ENCODE measurements around the gene PGPEP1.

DNA sequence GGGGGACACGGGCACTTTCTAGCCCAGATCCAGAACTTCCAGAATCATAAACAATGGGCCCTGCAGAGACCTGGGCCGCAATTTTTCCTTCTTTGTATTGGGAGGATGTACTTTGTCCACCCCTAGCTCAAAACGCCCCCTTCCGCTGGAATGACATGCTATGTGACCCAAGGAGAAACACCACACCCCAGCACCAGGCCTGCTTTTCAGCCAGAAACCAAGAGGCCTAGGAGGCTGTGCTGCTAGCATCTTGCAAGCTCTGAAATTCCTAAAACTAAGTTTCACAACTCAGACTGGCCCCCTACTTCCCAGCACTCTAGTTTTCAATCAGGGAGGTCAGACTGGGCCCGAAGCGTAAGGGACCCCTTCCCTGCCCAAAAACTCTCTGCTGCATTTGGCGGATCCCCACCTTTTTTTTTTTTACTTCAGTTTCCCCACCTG lies 18.1 kb upstream of the PGPEP1 start:
- TF ChIP-seq, protein P1, sequence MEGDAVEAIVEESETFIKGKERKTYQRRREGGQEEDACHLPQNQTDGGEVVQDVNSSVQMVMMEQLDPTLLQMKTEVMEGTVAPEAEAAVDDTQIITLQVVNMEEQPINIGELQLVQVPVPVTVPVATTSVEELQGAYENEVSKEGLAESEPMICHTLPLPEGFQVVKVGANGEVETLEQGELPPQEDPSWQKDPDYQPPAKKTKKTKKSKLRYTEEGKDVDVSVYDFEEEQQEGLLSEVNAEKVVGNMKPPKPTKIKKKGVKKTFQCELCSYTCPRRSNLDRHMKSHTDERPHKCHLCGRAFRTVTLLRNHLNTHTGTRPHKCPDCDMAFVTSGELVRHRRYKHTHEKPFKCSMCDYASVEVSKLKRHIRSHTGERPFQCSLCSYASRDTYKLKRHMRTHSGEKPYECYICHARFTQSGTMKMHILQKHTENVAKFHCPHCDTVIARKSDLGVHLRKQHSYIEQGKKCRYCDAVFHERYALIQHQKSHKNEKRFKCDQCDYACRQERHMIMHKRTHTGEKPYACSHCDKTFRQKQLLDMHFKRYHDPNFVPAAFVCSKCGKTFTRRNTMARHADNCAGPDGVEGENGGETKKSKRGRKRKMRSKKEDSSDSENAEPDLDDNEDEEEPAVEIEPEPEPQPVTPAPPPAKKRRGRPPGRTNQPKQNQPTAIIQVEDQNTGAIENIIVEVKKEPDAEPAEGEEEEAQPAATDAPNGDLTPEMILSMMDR (IDR thresholded peaks at IDR 0.05 in 8 of 11, conservative IDR thresholded peaks at IDR 0.05 in 3 of 11) = peak in 1 of 11 experiments; percentile 17
- no peak for TF ChIP-seq POLR2AphosphoS5 (IDR thresholded peaks at IDR 0.05)
- no peak for TF ChIP-seq POLR2A (IDR thresholded peaks at IDR 0.05)
